Lung (tissue), 12 donors: ENCODE results near the gene GTF2E1. TPM values are rescaled to one million over a fixed set of nuclear protein-coding genes. Genes with fewer than 3 reads are reported as not detected.

Experiments
- ATAC-seq: fragments of 200-7000 bp; cut with Tn5 transposase; one replicate; pipeline ENCODE4 v1.9.1; 2020; ENCODE audit warnings: moderate number of reproducible peaks; ENCODE audit not compliant: insufficient read depth, low FRiP score
- DNase-seq, 3 donors: peaks; one replicate each; pipeline ENCODE4 v3.0.0-alpha.2; 2013 to 2017
- H3K27ac ChIP-seq, 2 donors: one replicate each; pipeline ENCODE4 v1.5.1; 2013; ENCODE audit warnings: mild to moderate bottlenecking in 2 of 2, moderate library complexity in 2 of 2, control low read depth in 1 of 2, inconsistent platforms in 1 of 2, low read depth in 1 of 2, low read length in 1 of 2
- H3K27me3 ChIP-seq, 3 donors: one replicate each; pipeline ENCODE4 v1.5.1; 2013; ENCODE audit warnings: low read length in 2 of 3; ENCODE audit not compliant: control insufficient read depth in 3 of 3, insufficient read depth in 3 of 3
- H3K36me3 ChIP-seq, 4 donors: one replicate each; pipeline ENCODE4 v1.5.1; 2013; ENCODE audit warnings: low read length in 4 of 4, mild to moderate bottlenecking in 1 of 4, moderate library complexity in 1 of 4; ENCODE audit not compliant: control insufficient read depth in 4 of 4, insufficient read depth in 4 of 4
- H3K4me1 ChIP-seq, 5 donors: one replicate each; pipeline ENCODE4 v1.5.1; 2013; ENCODE audit warnings: low read length in 5 of 5, mild to moderate bottlenecking in 2 of 5, moderate library complexity in 1 of 5; ENCODE audit not compliant: control insufficient read depth in 5 of 5, insufficient read depth in 5 of 5
- H3K4me3 ChIP-seq: one replicate; pipeline ENCODE4 v1.5.1; 2013; ENCODE audit warnings: mild to moderate bottlenecking, control low read depth, moderate library complexity
- H3K9ac ChIP-seq, 2 donors: one replicate each; pipeline ENCODE4 v1.5.1; 2013; ENCODE audit warnings: low read length in 2 of 2, control low read depth in 1 of 2; ENCODE audit not compliant: insufficient read depth in 1 of 2
- H3K9me3 ChIP-seq, 4 donors: one replicate each; pipeline ENCODE4 v1.5.1; 2013; ENCODE audit warnings: low read length in 3 of 4, mild to moderate bottlenecking in 1 of 4, moderate library complexity in 1 of 4; ENCODE audit not compliant: control insufficient read depth in 4 of 4, insufficient read depth in 3 of 4
- CTCF ChIP-seq: IDR thresholded peaks from 2 replicates; pipeline ENCODE4 v1.5.1; 2012; ENCODE audit warnings: mild to moderate bottlenecking; ENCODE audit errors: control extremely low read depth, extremely low read depth
- WGBS, 2 donors: extraction: QIAGEN DNeasy Blood & Tissue Kit; methylation state at CpG; one replicate each; pipeline ENCODE4 v1.1.7; 2013; 5-methylcytosine and 5-hydroxymethylcytosine counted together
- polyA plus RNA-seq, 2 donors: library from polyadenylated mRNA; stranded (reverse); fragments of 200-250 nt; gene quantifications; one replicate each; pipeline ENCODE4 v1.2.1, GENCODE V29; 2013
- total RNA-seq, 2 donors: library from RNA; depleted of rRNA in 1 of 2; stranded (reverse); fragments of >200 nt in 1 of 2; gene quantifications; one replicate each; pipeline ENCODE4 v1.2.1, GENCODE V29; 2014 to 2021
- donor health status: control.
- donor health status: control.
- donor health status: Bipolar disorder and iron deficiency.
- donor health status: healthy.
- donor health status: DM: yes; HTN: yes; CAD: no.

Gene GTF2E1
- total and polyA plus RNA-seq, 4 donors, result 4.1 to 14.8 (median 10.1) TPM

GRCh38 chr3:120769436-120769835 is 26.9 kb downstream of the GTF2E1 start:
- Histone ChIP-seq H3K36me3 (peaks cover 0 to 7% (median 5%) of the 10 kb centered on the region in 4 donors), H3K4me1 (peaks cover 0 to 4% (median 0%) of the 10 kb centered on the region in 5 donors), H3K9me3 (no peaks in the 10 kb centered on the region), H3K27ac (no peak overlapping the region), H3K27me3 (no peaks in the 10 kb centered on the region), H3K9ac (no peak overlapping the region), H3K4me3 (no peak overlapping the region)
- WGBS, 2 donors, result 86 to 94% methylated on average over 2 of the region's 2 CpGs
- TF ChIP-seq CTCF, result no peak
- ATAC-seq, result no peak
- DNase-seq, result no peak

GRCh38 chr3:120770891-120771290 is 28.3 kb downstream of the GTF2E1 start:
- H3K9ac ChIP-seq, result no peak overlapping the region
- H3K9me3 ChIP-seq, result no peaks in the 10 kb centered on the region
- no peak for ATAC-seq
- TF ChIP-seq CTCF, result no peak
- DNase-seq, result no peak
- no peak overlapping the region for H3K27ac ChIP-seq
- WGBS, 2 donors, result 79 to 86% methylated on average over 4 of the region's 4 CpGs
- no peaks in the 10 kb centered on the region for H3K27me3 ChIP-seq
- H3K4me1 ChIP-seq, result peaks cover 0 to 4% (median 0%) of the 10 kb centered on the region in 5 donors
- peaks cover 0 to 7% (median 6%) of the 10 kb centered on the region in 4 donors for H3K36me3 ChIP-seq
- H3K4me3 ChIP-seq, result no peak overlapping the region

- WGBS, 2 donors, result 74 to 96% methylated on average over 2 of the region's 2 CpGs
- H3K36me3 ChIP-seq, result peaks cover 4 to 11% (median 8%) of the 10 kb centered on the region in 4 donors
Observed at GRCh38 chr3:120772081-120772480, 29.5 kb downstream of the GTF2E1 start.

More at GRCh38 chr3:120772081-120772480, 29.5 kb downstream of the GTF2E1 start:
- Histone ChIP-seq H3K27ac (no peak overlapping the region), H3K9me3 (no peaks in the 10 kb centered on the region), H3K4me3 (no peak overlapping the region), H3K4me1 (peaks cover 0 to 4% (median 0%) of the 10 kb centered on the region in 5 donors), H3K9ac (no peak overlapping the region), H3K27me3 (no peaks in the 10 kb centered on the region)
- TF ChIP-seq CTCF, result no peak
- DNase-seq, result no peak
- no peak for ATAC-seq
